ENCODE data around the gene LOX.

Gene LOX

GRCh38 chr5:122056913-122057312, 21.1 kb downstream of the LOX start:
- no peak for DNase-seq (ENCODE audit: insufficient read length, low spot score)
- no peak for FAIRE-seq

- no peak for DNase-seq (ENCODE audit: insufficient read length, low spot score)
- no peak for FAIRE-seq
Observed at GRCh38 chr5:122054266-122054665, 23.8 kb downstream of the LOX start.

- FAIRE-seq (no peak), DNase-seq (ENCODE audit: insufficient read length, low spot score) (no peak)
Observed at GRCh38 chr5:122053181-122054109, 24.6 kb downstream of the LOX start.

- no peak for DNase-seq (ENCODE audit: insufficient read length, low spot score)
- no peak for FAIRE-seq
Observed at GRCh38 chr5:122051569-122051968, 26.5 kb downstream of the LOX start.

- DNase-seq (ENCODE audit: insufficient read length, low spot score) (no peak), FAIRE-seq (no peak)
Observed at GRCh38 chr5:122050959-122051358, 27.1 kb downstream of the LOX start.

- DNase-seq (ENCODE audit: insufficient read length, low spot score) (no peak), FAIRE-seq (no peak)
Observed at GRCh38 chr5:122040636-122041302, 37.3 kb downstream of the LOX start.

GRCh38 chr5:122036326-122036725, 41.7 kb downstream of the LOX start:
- no peak for FAIRE-seq
- no peak for DNase-seq (ENCODE audit: insufficient read length, low spot score)

- no peak for DNase-seq (ENCODE audit: insufficient read length, low spot score)
- FAIRE-seq = no peak
Observed at GRCh38 chr5:122035913-122036312, 42.1 kb downstream of the LOX start.

- FAIRE-seq (no peak), DNase-seq (ENCODE audit: insufficient read length, low spot score) (no peak)
Observed at GRCh38 chr5:122031836-122032235, 46.2 kb downstream of the LOX start.

GRCh38 chr5:122030251-122030650, 47.8 kb downstream of the LOX start:
- FAIRE-seq (peak; percentile 14), DNase-seq (ENCODE audit: insufficient read length, low spot score) (no peak)

GRCh38 chr5:122029818-122030217, 48.2 kb downstream of the LOX start:
- DNase-seq (ENCODE audit: insufficient read length, low spot score) (no peak), FAIRE-seq (no peak)

GRCh38 chr5:122022966-122023365, 55.1 kb downstream of the LOX start:
- FAIRE-seq = no peak
- no peak for DNase-seq (ENCODE audit: insufficient read length, low spot score)

GRCh38 chr5:122019919-122020590, 58.0 kb downstream of the LOX start:
- FAIRE-seq = no peak
- no peak for DNase-seq (ENCODE audit: insufficient read length, low spot score)

- DNase-seq (ENCODE audit: insufficient read length, low spot score) (no peak), FAIRE-seq (no peak)
Observed at GRCh38 chr5:122015471-122015870, 62.6 kb downstream of the LOX start.

GRCh38 chr5:122014236-122014935, 63.7 kb downstream of the LOX start:
- DNase-seq (ENCODE audit: insufficient read length, low spot score) = no peak

More at GRCh38 chr5:122014236-122014935, 63.7 kb downstream of the LOX start:
- FAIRE-seq = no peak

Data from GM19239 (cell line).